Upper lobe of left lung (tissue), 4 donors: Measurements from ENCODE around the gene CRYBG1.

ENCODE experiments used
- CTCF ChIP-seq, 6 experiments: fragments of 450-650 bp in 4 of 6; fragments of 200-600 bp in 2 of 6; sonication (generic) in 2 of 6; IDR thresholded peaks; one replicate each; pipeline ENCODE4 v1.5.1; 2016 to 2019; ENCODE audit warnings: antibody characterized with exemption in 6 of 6
- POLR2A ChIP-seq, 4 donors: fragments of 450-650 bp; IDR thresholded peaks; one replicate each; pipeline ENCODE4 v1.5.1; 2016 to 2017; ENCODE audit warnings: antibody characterized with exemption in 4 of 4, mild to moderate bottlenecking in 2 of 4
- POLR2AphosphoS5 ChIP-seq, 2 donors: sonication (generic); formaldehyde crosslinking; IDR thresholded peaks; one replicate each; pipeline ENCODE4 v1.5.1; 2017; ENCODE audit warnings: antibody characterized with exemption in 2 of 2

- TF ChIP-seq CTCF (IDR thresholded peaks at IDR 0.05) (no peak), POLR2AphosphoS5 (IDR thresholded peaks at IDR 0.05) (no peak), POLR2A (IDR thresholded peaks at IDR 0.05) (no peak)
These were observed 253.1 kb downstream of the CRYBG1 start for GRCh38 chr6:106613590-106613989.
